ENCODE data around the gene TMEM132A. TPM values are rescaled to one million over a fixed set of nuclear protein-coding genes. Genes with fewer than 3 reads are reported as not detected.

TMEM132A gene
- total RNA-seq, 1 experiment from 2014 or later = 95.5 TPM

- Histone ChIP-seq H3K27ac (ENCODE audit: insufficient read length, low read depth, low read length) (no peak overlapping the region), H3K14ac (ENCODE audit: insufficient read depth, low read length) (no peak overlapping the region), H2BK15ac (ENCODE audit: low read depth, low read length) (no peak overlapping the region), H3K56ac (ENCODE audit: insufficient read length, low read depth, low read length) (no peak overlapping the region), H2BK5ac (ENCODE audit: insufficient read length, low read length) (no peak overlapping the region), H4K20me1 (ENCODE audit: control insufficient read depth, insufficient read depth, insufficient read length) (no peaks in the 10 kb centered on the region), H2BK120ac (ENCODE audit: low read depth, low read length, poor library complexity, severe bottlenecking) (no peak overlapping the region), H3K79me1 (ENCODE audit: insufficient read depth, low read depth, low read length, poor library complexity, severe bottlenecking) (no peaks in the 10 kb centered on the region), H3K4me2 (ENCODE audit: insufficient read depth, insufficient read length, low read length) (no peak overlapping the region), H3T11ph (ENCODE audit: low read length) (no peak overlapping the region), H3K23ac (ENCODE audit: insufficient read length, low read depth, low read length) (no peak overlapping the region), H2AK5ac (ENCODE audit: insufficient read length, low read length) (no peak overlapping the region), H3K79me2 (ENCODE audit: insufficient read depth, low read length) (no peaks in the 10 kb centered on the region), H3K9me3 (ENCODE audit: control insufficient read depth, low read depth, low read length) (no peaks in the 10 kb centered on the region), H2BK20ac (ENCODE audit: low read depth, low read length, poor library complexity, severe bottlenecking) (no peak overlapping the region), H2AFZ (ENCODE audit: low read length) (no peak overlapping the region), H3K4me1 (ENCODE audit: insufficient read depth, low read length) (no peaks in the 10 kb centered on the region), H3K23me2 (ENCODE audit: insufficient read length, low read depth, low read length, poor library complexity, severe bottlenecking) (no peaks in the 10 kb centered on the region), H3K4ac (ENCODE audit: low read depth, low read length) (no peak overlapping the region), H3K27me3 (ENCODE audit: insufficient read depth, low read length) (no peaks in the 10 kb centered on the region), H3K9ac (ENCODE audit: extremely low read depth, insufficient read length, low read length) (no peak overlapping the region), H2BK12ac (ENCODE audit: insufficient read length, low read depth, low read length) (no peak overlapping the region), H4K8ac (replicated peaks; ENCODE audit: insufficient read length, low read depth, low read length) (no peak overlapping the region), H4K91ac (ENCODE audit: insufficient read length, low read depth, low read length) (no peak overlapping the region), H3K18ac (ENCODE audit: insufficient read length, low read depth, low read length) (no peak overlapping the region), H4K5ac (ENCODE audit: insufficient read length, low read depth, low read length) (no peak overlapping the region)
- H3K9me3 Mint-ChIP-seq = no peaks in the 10 kb centered on the region; a peak in 1 of 5 replicates
- TF ChIP-seq CTCF (conservative IDR thresholded peaks at IDR 0.05) = no peak
- peaks cover 5 to 7% of the 10 kb centered on the region in 2 experiments; a peak in 3 of 4 replicates for H3K4me1 Mint-ChIP-seq
- DNase-seq = no peak
- peaks cover 3% of the 10 kb centered on the region for H3K27me3 Mint-ChIP-seq (ENCODE audit: low read depth)
- WGBS (ENCODE audit: extremely low coverage, insufficient read length, low lambda C conversion rate) = no CpG with 5 or more reads among the region's 2 CpGs
- peaks cover 2 to 13% (median 12%) of the 10 kb centered on the region in 3 experiments; a peak in 6 of 7 replicates for H3K36me3 Mint-ChIP-seq (ENCODE audit: insufficient read depth in 1 of 3, low read depth in 3 of 3)
- H3K4me3 Mint-ChIP-seq = no peak overlapping the region
- no peak overlapping the region for H3K27ac Mint-ChIP-seq
Observed at GRCh38 chr11:60939855-60940254, 15.6 kb downstream of the TMEM132A start.
